GM21447 (cell line): ENCODE results near the gene CDH4.

ENCODE experiments used
- ATAC-seq: cut with Tn5 transposase; IDR thresholded peaks from one replicate; pipeline ENCODE4 v1.9.1; 2021; ENCODE audit not compliant: unreplicated experiment

CDH4 gene

GRCh38 chr20:61819574-61819846 lies 567.4 kb downstream of the CDH4 start:
- no peak for ATAC-seq

DNA sequence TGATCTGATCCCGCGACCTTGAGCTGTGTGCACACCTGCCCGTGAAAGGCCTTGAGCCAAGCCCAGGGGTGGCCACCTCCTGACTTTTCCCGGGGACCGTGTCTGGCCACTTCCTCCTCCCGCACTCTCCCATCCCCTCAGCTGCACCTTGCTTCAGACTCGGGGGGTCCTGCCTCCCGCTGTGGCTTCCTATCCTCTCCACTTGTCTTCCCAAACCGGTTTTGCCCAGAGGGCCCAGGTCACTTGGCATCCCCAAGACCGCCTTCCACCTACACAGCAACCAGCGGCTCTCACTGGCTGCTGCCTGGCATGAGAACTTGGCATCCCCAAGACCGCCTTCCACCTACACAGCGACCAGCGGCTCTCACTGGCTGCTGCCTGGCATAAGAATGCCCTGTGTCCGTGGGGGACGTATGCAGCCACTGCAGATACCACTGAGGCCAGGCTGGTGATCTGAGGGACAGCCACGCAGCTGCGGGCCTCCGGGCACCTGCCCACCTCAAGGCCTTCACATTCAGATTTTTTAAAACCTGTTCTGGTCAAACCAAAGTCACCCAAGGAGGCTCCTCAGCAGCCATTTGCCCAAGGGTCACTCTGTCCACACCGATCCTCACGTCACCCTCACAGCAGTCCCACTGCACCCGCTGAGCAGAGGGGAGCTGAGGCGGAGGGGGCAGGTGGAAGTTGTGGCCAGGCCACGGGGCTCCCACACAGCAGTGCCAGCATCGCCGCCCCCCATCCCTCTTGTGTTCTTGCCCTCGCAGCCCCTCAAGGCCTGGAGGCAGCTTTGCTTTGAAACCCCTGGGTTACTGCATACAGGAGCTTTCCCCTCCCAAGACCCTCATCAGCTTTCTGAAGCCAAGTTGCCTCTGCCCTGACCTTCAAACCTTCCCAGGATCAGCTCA lies 568.1 kb downstream of the CDH4 start:
- ATAC-seq, result no peak

DNA sequence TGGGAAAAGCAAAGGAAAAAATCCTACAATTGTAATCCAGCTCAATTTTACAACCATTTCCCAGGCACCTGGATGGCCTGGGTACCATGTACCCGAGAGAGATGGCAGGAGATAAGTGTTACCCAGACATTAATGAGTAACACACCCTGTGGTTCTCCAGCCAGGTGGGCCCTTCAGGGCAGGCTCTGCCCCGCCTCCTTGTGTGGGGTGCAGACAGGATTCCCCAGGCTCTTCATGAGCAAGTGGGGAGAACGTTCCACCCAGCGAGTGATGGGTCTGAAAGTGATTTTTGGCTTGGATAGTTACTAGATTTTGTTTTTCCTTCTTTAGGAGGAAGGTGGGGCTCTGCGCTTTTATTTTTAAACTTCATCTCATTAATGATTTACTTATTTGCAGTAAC lies 569.7 kb downstream of the CDH4 start:
- no peak for ATAC-seq

DNA sequence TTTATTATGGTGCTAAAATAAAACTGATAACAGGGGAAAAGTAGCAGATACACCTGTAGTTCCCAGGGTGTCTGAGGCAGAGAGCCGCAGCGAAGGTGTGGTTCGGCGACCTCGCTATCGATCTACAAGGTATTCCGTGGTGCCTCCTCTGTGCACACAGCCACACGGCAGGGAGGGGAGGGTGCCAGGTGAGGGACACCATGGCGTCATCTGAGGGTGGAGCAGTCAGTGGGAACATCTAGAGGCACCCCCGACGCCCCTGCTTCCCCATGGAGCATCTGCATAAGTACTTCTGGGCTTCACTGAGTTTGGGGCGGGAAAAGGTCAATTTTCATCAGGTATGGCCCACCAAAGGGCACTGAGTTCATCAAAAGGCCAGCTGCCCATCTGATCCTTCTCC lies 570.3 kb downstream of the CDH4 start:
- no peak for ATAC-seq

- no peak for ATAC-seq
Observed at GRCh38 chr20:61823242-61823641, 571.2 kb downstream of the CDH4 start.

DNA sequence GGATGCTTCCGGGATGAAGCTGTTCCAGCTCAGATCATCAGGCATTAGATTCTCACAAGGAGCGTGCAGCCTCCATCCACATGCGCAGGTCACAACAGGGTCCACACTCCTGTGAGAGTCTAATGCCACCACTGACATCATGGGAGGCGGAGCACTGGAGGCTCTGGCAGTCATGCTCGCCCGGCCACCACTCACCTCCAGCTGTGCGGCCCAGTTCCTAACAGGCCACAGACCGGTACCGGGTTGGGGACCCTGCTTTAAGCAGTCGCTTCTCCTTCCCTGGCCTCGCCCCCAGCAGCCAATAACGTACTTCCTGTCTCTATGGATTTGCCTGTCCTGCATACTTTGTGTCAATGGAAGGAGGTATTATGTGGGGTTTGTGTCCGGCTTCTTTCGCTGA lies 576.8 kb downstream of the CDH4 start:
- no peak for ATAC-seq

DNA sequence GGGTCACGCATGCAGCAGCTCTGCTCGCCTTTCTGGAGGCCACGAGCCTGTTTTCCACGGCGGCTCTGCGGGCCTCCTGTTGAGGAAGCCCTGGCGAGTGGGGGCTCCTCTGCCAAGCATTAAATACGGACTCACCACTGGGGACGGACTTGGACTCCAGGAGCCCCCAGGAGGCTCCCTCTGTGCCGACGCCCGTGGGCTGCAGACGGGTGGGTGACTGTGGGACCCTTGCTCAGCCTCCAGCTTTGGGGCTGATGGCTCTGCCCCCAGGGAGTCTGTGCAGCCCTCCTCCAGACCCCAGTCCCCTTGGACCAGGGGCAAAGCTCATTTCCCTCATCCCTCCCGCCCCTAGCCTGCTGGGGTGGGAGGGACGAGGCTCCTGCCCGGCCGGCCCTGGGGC lies 577.5 kb downstream of the CDH4 start:
- ATAC-seq, result no peak

- no peak for ATAC-seq
Observed at GRCh38 chr20:61830241-61830930, 578.3 kb downstream of the CDH4 start.

DNA sequence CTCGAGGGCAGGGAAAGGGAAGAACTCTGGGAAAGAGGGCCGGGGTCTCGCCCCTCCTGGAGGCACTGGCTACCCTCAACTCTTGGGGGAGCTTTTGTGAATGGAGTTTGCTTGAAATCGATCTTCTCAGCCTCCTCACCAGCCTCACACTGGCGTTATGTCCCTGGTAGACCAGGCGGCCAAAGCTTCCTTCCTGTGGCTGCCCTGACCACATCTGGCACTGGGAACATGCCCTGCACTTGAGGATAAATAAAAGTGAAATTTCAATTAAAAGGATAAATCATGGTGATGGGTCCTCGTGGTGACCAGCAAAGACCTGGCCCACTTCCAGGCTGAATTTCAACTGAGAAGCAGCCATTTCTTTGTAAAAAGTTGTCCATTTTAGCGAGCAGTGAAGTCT lies 578.9 kb downstream of the CDH4 start:
- ATAC-seq, result no peak

DNA sequence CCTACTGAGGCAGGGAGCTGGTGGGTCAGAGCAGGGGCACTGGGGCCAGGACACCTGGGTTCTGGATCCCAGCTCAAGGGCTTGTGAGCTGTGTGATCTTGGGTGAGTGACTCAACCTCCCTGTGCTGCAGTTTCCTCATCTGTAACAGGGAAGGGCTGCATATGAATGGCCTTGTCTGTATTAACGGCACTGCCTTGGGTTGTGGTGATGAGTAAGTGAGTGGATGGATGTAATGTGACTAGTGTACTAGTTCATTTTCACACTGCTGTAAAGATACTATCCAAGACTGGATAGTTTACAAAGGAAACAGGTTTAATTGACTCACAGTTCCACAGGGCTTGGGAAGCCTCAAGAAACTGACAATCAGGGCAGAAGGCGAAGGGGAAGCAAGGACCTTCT lies 580.1 kb downstream of the CDH4 start:
- ATAC-seq, result no peak

- ATAC-seq, result no peak
Observed at GRCh38 chr20:61833807-61834610, 581.9 kb downstream of the CDH4 start.

- no peak for ATAC-seq
Observed at GRCh38 chr20:61835301-61835700, 583.2 kb downstream of the CDH4 start.

- ATAC-seq, result no peak
Observed at GRCh38 chr20:61835791-61836350, 583.8 kb downstream of the CDH4 start.

GRCh38 chr20:61837200-61837599 lies 585.1 kb downstream of the CDH4 start:
- ATAC-seq, result no peak

- ATAC-seq, result no peak
Observed at GRCh38 chr20:61839223-61839911, 587.3 kb downstream of the CDH4 start.

DNA sequence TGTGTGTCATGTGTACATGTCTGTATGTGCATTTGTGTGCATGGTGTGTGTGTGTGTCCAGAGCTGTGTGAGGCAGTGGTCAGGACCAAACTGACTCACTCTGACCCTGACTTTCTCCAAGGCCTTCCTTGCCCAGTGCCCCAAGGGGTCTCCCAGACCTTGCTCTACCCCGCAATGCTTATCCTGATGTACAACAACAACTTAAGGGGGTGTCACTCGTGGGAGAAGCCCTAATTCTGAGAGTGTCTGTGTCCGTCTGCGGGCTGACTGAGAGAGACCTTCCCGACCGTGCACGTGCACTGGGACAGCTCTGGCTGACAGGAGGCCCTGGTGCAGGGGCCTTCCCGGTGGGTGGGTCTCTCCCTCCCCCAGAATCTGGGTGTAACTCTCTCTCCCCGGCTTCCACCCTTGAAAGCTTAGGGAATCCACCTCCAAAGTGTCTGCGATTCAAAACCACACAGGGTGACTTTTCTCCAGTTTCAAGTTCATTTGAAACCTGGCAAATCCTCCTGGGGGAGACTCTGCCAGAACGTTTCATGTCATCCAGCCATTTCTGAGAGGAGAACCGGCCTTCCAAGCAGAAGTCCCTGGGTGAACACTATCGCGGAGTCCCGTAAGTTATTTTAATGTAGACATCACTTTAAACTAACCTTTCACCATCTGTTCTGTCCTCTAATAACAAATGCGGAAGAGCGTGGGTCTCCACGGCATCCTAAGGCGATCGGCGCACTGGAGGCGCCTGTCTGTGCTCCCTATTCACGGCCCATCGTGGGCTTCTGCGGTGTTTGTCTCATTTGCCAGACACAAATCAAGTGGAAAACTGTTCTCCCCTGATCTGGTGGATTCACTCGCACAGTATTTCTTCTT lies 588.1 kb downstream of the CDH4 start:
- no peak for ATAC-seq

DNA sequence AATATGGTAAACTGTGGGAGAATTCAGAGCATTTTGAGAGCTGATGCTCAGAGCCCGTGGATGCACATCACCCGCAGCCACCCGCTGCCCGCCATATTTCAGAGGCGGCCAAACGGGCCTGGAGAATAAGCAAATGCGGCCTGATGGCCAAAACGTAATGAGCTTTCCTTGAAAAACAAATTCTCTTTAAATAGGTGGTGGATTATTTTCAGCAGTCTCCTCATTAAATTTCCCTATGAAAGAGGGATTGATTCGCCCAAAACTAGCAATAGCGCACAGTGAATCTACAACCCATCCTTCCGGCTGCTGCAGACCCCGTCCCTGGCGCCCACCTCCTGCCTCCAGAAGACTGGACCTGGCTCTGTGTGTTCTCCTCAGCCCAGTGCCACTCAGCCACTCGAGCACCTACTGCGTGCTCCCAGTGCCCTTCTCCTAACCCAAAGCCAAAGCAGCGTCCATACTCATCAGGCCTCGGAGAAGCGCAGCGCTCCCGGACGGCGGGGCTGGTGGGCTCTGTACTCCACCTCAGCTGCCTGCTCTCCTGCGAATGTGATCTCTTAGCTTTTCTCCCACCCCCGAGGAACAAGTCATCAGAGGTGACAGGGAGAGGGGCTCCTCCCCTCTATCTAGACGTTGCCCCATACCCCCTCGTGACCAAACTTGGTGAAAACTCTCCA lies 588.9 kb downstream of the CDH4 start:
- no peak for ATAC-seq

- ATAC-seq, result no peak
Observed at GRCh38 chr20:61841551-61841950, 589.5 kb downstream of the CDH4 start.

DNA sequence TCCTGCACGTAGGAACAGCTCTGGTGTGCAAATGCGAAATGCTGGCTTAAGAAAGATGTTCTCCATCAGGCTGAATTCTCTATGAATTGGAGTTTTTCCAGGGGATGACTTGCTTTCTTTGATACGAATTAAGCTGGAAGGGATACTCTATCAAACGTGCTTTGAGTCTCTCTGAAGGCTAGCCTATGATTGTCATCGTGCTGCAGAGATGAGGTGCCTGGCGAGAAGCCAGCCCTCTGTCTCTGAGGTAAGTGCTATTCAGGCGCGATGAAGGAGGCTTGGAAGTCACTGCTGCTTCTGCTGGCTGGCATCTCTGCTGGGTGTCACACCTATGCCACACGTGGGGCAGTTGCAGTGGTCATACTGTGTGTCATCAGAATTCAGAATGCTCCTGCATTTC lies 589.9 kb downstream of the CDH4 start:
- no peak for ATAC-seq
